Measurements from ENCODE around the gene MMRN2.
"Not testable (repeated sequence)": the region's sequence is repeated elsewhere in the genome, so short reads cannot be mapped to it uniquely, and the experiment has no call there.

The MMRN2 gene, protein sequence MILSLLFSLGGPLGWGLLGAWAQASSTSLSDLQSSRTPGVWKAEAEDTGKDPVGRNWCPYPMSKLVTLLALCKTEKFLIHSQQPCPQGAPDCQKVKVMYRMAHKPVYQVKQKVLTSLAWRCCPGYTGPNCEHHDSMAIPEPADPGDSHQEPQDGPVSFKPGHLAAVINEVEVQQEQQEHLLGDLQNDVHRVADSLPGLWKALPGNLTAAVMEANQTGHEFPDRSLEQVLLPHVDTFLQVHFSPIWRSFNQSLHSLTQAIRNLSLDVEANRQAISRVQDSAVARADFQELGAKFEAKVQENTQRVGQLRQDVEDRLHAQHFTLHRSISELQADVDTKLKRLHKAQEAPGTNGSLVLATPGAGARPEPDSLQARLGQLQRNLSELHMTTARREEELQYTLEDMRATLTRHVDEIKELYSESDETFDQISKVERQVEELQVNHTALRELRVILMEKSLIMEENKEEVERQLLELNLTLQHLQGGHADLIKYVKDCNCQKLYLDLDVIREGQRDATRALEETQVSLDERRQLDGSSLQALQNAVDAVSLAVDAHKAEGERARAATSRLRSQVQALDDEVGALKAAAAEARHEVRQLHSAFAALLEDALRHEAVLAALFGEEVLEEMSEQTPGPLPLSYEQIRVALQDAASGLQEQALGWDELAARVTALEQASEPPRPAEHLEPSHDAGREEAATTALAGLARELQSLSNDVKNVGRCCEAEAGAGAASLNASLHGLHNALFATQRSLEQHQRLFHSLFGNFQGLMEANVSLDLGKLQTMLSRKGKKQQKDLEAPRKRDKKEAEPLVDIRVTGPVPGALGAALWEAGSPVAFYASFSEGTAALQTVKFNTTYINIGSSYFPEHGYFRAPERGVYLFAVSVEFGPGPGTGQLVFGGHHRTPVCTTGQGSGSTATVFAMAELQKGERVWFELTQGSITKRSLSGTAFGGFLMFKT

GRCh38 chr10:86957471-86958115 is at the start of gene MMRN2:
Gene MMRN2 (minus strand): TSS chr10:86957615. CDS start chr10:86957541, 74 bp downstream.
- DNase-seq = no peak

DNA sequence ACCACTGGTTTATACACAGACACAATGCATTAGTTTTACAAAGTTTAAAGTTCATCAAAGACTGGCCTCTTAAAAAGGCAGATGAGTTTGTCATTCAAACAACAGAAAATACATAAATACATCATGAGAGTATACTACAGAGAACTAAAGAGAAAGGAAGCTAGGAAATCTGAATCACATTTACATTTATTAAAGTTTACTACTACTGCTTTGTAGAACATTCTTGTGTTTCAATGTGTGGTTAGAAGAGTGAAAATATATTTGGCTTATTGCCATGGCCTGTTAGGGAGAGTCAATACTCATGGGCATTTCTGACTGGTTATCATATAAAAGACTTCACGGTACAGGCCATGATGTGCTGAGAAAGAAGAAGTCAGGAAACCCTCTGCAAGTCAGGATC is 49.7 kb upstream of the MMRN2 start:
- not testable (repeated sequence) for DNase-seq

DNA sequence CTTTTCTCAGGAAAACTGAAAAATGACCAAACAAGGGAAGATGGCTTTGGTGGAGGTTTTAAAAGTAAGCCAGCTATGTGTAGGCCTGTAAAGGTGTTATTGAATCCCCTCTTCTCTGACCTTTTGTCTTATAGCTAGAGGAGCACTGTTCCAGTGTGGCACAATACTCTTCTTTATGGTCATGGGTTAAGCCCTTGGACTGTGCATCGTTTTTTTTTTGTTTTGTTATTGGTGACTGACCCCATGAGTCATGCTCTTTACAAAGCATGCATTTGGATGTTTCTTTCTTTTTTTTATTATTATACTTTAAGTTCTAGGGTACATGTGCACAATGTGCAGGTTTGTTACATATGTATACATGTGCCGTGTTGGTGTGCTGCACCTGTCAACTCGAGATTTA is 43.1 kb upstream of the MMRN2 start:
- DNase-seq = no peak

- not testable (repeated sequence) for DNase-seq
These were observed 42.5 kb upstream of the MMRN2 start for GRCh38 chr10:86999802-87000403.

DNA sequence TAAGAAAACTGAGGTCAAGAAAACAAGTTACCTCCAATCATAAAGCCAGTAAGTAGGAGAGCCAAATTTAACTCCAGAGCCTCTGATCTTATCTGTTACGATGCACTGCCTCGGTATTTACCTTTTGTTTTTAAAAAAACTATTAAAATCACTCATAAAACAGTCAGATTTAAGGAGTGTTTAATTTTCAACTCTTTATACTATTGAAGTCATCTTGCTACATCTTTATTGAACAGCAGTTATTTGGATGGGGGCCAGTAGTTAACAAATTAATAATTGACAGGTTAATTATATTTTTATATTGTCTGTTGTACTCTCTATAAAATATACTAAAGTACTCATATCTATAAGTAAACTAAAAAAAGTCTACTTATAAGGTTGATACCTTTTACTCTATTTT is 35.5 kb upstream of the MMRN2 start:
- DNase-seq = no peak

- DNase-seq = no peak
These were observed 35.0 kb upstream of the MMRN2 start for GRCh38 chr10:86992456-86992855.

DNA sequence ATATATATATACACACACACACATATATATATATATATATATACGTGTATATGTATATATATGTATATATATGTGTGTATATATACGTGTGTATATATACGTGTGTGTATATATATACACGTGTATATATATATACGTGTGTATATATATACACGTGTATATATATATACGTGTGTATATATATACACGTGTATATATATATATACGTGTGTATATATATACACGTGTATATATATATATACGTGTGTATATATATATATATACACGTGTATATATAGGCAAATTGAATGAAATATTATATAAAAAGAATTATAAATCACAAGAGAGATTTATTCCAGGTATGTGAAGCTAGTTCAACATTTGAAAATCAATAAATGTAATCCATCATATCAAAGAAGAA is 33.9 kb upstream of the MMRN2 start:
- not testable (repeated sequence) for DNase-seq

- DNase-seq = no peak
These were observed 31.1 kb upstream of the MMRN2 start for GRCh38 chr10:86988520-86988919.

- not testable (repeated sequence) for DNase-seq
These were observed 27.1 kb upstream of the MMRN2 start for GRCh38 chr10:86984498-86984897.

GRCh38 chr10:86981716-86982115 is 24.3 kb upstream of the MMRN2 start:
- DNase-seq = no peak

DNA sequence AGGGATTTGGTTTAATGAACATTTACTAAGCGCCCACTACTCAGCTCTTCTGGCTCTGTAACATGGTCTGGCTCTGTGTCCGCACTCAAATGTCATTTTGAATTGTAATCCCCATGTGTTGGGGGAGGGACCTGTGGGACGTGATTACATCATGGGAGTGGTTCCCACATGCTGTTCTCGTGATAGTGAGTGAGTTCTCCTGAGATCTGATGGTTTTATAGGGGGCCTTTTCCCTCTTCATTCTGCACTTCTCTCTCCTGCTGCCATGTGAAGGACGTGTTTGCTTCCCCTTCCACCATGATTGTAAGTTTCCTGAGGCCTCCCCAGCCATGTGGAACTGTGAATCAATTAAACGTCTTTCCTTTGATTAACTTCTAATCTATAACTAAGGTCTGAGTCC is 23.6 kb upstream of the MMRN2 start:
- DNase-seq = not testable (repeated sequence)

DNA sequence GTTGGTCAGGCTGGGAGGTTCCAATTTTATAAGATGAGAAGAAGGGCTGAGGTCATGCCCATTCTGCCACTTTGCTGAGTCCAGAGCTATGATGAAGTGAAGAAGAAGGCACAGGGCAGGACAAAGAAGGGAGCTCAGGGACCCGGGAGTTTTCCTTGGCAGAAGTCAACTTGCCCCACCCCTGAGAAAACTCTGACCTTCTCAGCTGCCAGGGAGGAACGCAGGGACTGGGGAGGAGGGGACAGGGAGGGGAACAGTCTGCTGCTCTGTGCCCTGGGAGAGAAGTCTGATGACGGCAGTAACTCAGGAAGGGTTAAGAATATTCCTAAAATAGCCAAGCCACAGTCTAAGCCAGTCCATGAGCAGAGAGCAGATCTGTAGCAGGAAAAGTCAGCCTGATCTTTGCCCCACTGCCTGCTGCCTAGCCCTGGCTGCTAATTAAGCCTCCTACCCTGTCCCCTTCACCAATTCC is 22.6 kb upstream of the MMRN2 start:
- DNase-seq = no peak

DNA sequence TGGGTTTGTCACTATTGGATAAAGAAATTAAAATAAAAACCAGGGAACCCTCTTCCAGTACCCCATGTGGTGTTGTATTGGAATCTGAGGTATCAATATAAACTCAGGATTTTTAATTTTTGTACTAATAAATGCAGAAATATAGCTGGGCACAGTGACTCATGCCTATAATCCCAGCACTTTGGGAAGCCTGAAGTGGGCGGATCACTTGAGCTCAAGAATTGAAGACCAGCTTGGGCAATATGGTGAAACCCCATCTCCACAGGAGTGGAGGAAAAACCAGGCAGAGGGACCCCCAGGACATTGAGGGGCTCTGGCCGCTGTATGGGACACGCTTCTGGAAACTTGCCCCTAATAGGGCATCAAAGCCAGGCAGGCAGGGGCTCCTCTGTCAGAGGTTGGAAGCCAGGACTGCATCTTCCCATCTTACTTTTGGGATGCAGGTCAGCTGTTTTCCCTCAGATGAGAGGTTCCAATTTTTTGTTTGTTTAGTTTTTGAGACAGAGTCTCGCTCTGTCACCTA is 21.9 kb upstream of the MMRN2 start:
- DNase-seq = no peak

- DNase-seq = not testable (repeated sequence)
These were observed 21.0 kb upstream of the MMRN2 start for GRCh38 chr10:86978457-86978856.

GRCh38 chr10:86976362-86977056 is 19.1 kb upstream of the MMRN2 start:
- DNase-seq = no peak

- no peak for DNase-seq
These were observed 17.1 kb upstream of the MMRN2 start for GRCh38 chr10:86974484-86974883.

DNA sequence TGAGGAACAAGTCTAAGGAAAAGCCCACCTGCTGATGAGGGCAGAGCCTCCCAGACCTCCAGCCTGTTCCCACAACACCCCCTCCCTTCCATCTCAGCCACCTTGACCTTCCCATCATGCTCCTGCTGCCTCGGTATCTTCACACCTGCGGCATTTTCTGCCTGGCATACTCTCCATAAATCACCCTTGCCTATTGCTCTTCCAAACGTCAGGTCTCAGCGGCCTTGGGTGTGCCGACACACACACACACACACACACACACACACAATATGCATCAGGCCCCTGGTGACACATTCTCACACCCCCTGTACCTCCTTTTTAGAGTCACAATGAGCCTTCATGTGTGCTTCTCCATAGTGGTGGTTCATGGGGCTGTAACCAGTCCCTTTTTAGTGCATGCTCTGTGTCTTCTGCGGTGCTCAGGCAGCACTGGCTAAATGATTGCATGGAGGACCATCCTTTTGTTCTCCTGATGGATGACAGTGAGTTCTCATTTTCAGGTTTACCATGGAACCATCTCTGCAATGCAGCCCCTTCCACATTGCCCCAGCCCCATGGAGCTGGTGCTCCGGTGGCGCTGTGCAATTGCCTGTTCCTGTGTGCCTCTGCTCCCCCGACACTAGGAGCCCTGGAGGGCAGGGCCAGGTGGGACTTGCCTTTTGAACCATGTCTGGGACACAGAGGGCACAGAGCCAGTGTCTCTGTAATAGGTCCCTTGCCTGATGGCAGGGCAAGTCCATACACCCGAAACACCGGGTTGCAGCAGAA is 15.4 kb upstream of the MMRN2 start:
- no peak for DNase-seq

- DNase-seq = no peak
These were observed 14.0 kb upstream of the MMRN2 start for GRCh38 chr10:86971232-86971991.

DNA sequence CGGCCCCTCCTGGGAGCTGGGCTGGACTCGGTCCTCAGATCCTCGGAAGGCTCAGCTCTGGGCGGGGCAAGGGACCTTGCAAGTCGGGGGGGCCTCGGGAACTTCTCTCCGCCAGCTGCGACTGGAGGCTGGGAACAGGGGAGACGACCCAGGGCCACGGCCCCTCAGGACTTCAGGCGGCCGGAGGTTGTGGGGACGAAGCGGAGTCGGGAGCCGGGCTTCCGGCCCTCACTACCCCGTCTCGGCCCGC is 13.5 kb upstream of the MMRN2 start:
- no peak for DNase-seq

GRCh38 chr10:86970162-86970981 is 13.0 kb upstream of the MMRN2 start:
- no peak for DNase-seq

Measured in NCI-H446 (cell line).